Measurements from ENCODE around the gene THAP8. TPM values are rescaled to one million over a fixed set of nuclear protein-coding genes. Genes with fewer than 3 reads are reported as not detected.

Gene THAP8
- total and polyA plus RNA-seq, 3 experiments from 2014 or later = 1.3 to 8.5 (median 1.9) TPM

GRCh38 chr19:36014012-36014924, 39.8 kb downstream of the THAP8 start, which contains the start of gene ALKBH6:
Gene ALKBH6 (minus strand): TSS chr19:36014213. CDS start chr19:36013397, 816 bp downstream.
- Histone ChIP-seq H3K27me3 (ENCODE audit: insufficient read depth, low read length, poor library complexity, severe bottlenecking) (no peaks in the 10 kb centered on the region), H3K36me3 (ENCODE audit: insufficient read depth, low read length) (no peaks in the 10 kb centered on the region), H3K4me1 (ENCODE audit: insufficient read depth, low read length) (peaks cover 17% of the 10 kb centered on the region), H3K27ac (ENCODE audit: low read depth, low read length) (peak within 1 kb of the TSS; percentile 86), H3K9me3 (ENCODE audit: low read length) (no peaks in the 10 kb centered on the region), H3K4me3 (ENCODE audit: low read length) (peak within 1 kb of the TSS; percentile 83)
- peaks cover 41 to 44% (median 43%) of the 10 kb centered on the region in 3 donors for H3K4me1 Mint-ChIP-seq
- H3K27ac Mint-ChIP-seq = peak within 1 kb of the TSS; percentile 68 to 99 (median 95)
- peaks cover 0 to 10% (median 2%) of the 10 kb centered on the region in 3 donors for H3K36me3 Mint-ChIP-seq
- H3K9me3 Mint-ChIP-seq = no peaks in the 10 kb centered on the region
- peak; percentile 97 to 99 (median 99) for DNase-seq
- H3K27me3 Mint-ChIP-seq = no peaks in the 10 kb centered on the region
- ChIA-PET POLR2A (interaction anchor here (0.7 to 1.4 kb wide), 5 partner anchors 8 to 55 kb away, joined by 3 to 8 read pairs (median 4); partner anchors contain the start of gene THAP8), CTCF (interaction anchor here (0.8 to 1.4 kb wide), 4 partner anchors 39 to 114 kb away, joined by 3 to 5 read pairs (median 4); partner anchors contain the start of gene THAP8)
- H3K4me3 Mint-ChIP-seq = peak within 1 kb of the TSS; percentile 86 to 99 (median 97)

- Histone ChIP-seq H3K27me3 (ENCODE audit: insufficient read depth, low read length, poor library complexity, severe bottlenecking) (no peaks in the 10 kb centered on the region), H3K36me3 (ENCODE audit: insufficient read depth, low read length) (no peaks in the 10 kb centered on the region), H3K4me3 (ENCODE audit: low read length) (peak overlapping the region; percentile 83), H3K9me3 (ENCODE audit: low read length) (no peaks in the 10 kb centered on the region), H3K4me1 (ENCODE audit: insufficient read depth, low read length) (peaks cover 23% of the 10 kb centered on the region), H3K27ac (ENCODE audit: low read depth, low read length) (peak overlapping the region; percentile 86)
- Mint-ChIP-seq H3K36me3 (peaks cover 0 to 10% (median 2%) of the 10 kb centered on the region in 3 donors), H3K27me3 (no peaks in the 10 kb centered on the region), H3K9me3 (no peaks in the 10 kb centered on the region), H3K4me1 (peaks cover 41 to 50% (median 48%) of the 10 kb centered on the region in 3 donors), H3K4me3 (peak overlapping the region; percentile 86 to 99 (median 97)), H3K27ac (peak overlapping the region; percentile 68 to 99 (median 95))
- POLR2A ChIA-PET = interaction anchor here (0.9 to 1.4 kb wide), 4 partner anchors 7 to 55 kb away, joined by 3 to 8 read pairs (median 4); partner anchors contain the start of gene THAP8
- CTCF ChIA-PET = interaction anchor here (0.8 to 1.4 kb wide), 5 partner anchors 40 to 115 kb away, joined by 3 to 5 read pairs (median 4); partner anchors contain the start of gene THAP8
- no peak for DNase-seq
Observed at GRCh38 chr19:36013280-36014011, 40.6 kb downstream of the THAP8 start.

GRCh38 chr19:36010402-36010801, 43.7 kb downstream of the THAP8 start:
- CTCF ChIA-PET = no interaction called here
- H3K27me3 ChIP-seq (ENCODE audit: insufficient read depth, low read length, poor library complexity, severe bottlenecking) = no peaks in the 10 kb centered on the region
- DNase-seq = no peak
- H3K36me3 ChIP-seq (ENCODE audit: insufficient read depth, low read length) = no peaks in the 10 kb centered on the region
- H3K4me3 Mint-ChIP-seq = peak overlapping the region in 4 of 7 donors; percentile 12 to 92 (median 64)
- no peak overlapping the region for H3K4me3 ChIP-seq (ENCODE audit: low read length)
- no peaks in the 10 kb centered on the region for H3K9me3 Mint-ChIP-seq
- POLR2A ChIA-PET = no interaction called here
- H3K36me3 Mint-ChIP-seq = peaks cover 0 to 6% (median under 1%) of the 10 kb centered on the region in 3 donors
- no peak overlapping the region for H3K27ac ChIP-seq (ENCODE audit: low read depth, low read length)
- peaks cover 23% of the 10 kb centered on the region for H3K4me1 ChIP-seq (ENCODE audit: insufficient read depth, low read length)
- peak overlapping the region in 1 of 8 donors; percentile 95 for H3K27ac Mint-ChIP-seq
- no peaks in the 10 kb centered on the region for H3K9me3 ChIP-seq (ENCODE audit: low read length)
- no peaks in the 10 kb centered on the region for H3K27me3 Mint-ChIP-seq
- H3K4me1 Mint-ChIP-seq = peaks cover 40 to 46% (median 45%) of the 10 kb centered on the region in 3 donors

GRCh38 chr19:36009633-36010379, 44.3 kb downstream of the THAP8 start:
- Histone ChIP-seq H3K4me3 (ENCODE audit: low read length) (peak overlapping the region; percentile 15), H3K36me3 (ENCODE audit: insufficient read depth, low read length) (no peaks in the 10 kb centered on the region), H3K9me3 (ENCODE audit: low read length) (no peaks in the 10 kb centered on the region), H3K4me1 (ENCODE audit: insufficient read depth, low read length) (peaks cover 19% of the 10 kb centered on the region), H3K27me3 (ENCODE audit: insufficient read depth, low read length, poor library complexity, severe bottlenecking) (no peaks in the 10 kb centered on the region), H3K27ac (ENCODE audit: low read depth, low read length) (no peak overlapping the region)
- no peaks in the 10 kb centered on the region for H3K9me3 Mint-ChIP-seq
- H3K4me3 Mint-ChIP-seq = peak overlapping the region; percentile 23 to 92 (median 67)
- no peak for DNase-seq
- peak overlapping the region in 6 of 8 donors; percentile 28 to 95 (median 50) for H3K27ac Mint-ChIP-seq
- H3K36me3 Mint-ChIP-seq = peaks cover 0 to 8% (median 4%) of the 10 kb centered on the region in 3 donors
- H3K4me1 Mint-ChIP-seq = peaks cover 34 to 40% (median 39%) of the 10 kb centered on the region in 3 donors
- CTCF ChIA-PET = interaction anchor here (0.7 to 1.5 kb wide), 3 partner anchors 9 to 601 kb away, joined by 3 to 4 read pairs (median 4); no protein-coding TSS in a partner anchor
- H3K27me3 Mint-ChIP-seq = no peaks in the 10 kb centered on the region
- POLR2A ChIA-PET = no interaction called here

GRCh38 chr19:36009220-36009619, 44.9 kb downstream of the THAP8 start:
- no peak overlapping the region for H3K27ac ChIP-seq (ENCODE audit: low read depth, low read length)
- peak overlapping the region in 2 of 8 donors; percentile 45 to 57 for H3K27ac Mint-ChIP-seq
- no peaks in the 10 kb centered on the region for H3K27me3 Mint-ChIP-seq
- peak overlapping the region; percentile 15 for H3K4me3 ChIP-seq (ENCODE audit: low read length)
- peaks cover 16% of the 10 kb centered on the region for H3K4me1 ChIP-seq (ENCODE audit: insufficient read depth, low read length)
- H3K36me3 Mint-ChIP-seq = peaks cover 0 to 8% (median 4%) of the 10 kb centered on the region in 3 donors
- peaks cover 28 to 34% (median 33%) of the 10 kb centered on the region in 3 donors for H3K4me1 Mint-ChIP-seq
- no peaks in the 10 kb centered on the region for H3K9me3 Mint-ChIP-seq
- H3K4me3 Mint-ChIP-seq = peak overlapping the region; percentile 23 to 92 (median 67)
- ChIA-PET POLR2A (interaction anchor here (0.6 kb wide), 1 partner anchor 53 kb away, joined by 3 read pairs; no protein-coding TSS in a partner anchor), CTCF (interaction anchor here (0.7 to 1.5 kb wide), 3 partner anchors 9 to 601 kb away, joined by 3 to 4 read pairs (median 4); no protein-coding TSS in a partner anchor)
- H3K36me3 ChIP-seq (ENCODE audit: insufficient read depth, low read length) = no peaks in the 10 kb centered on the region
- peak in 4 of 5 donors; percentile 18 to 51 (median 26) for DNase-seq
- H3K27me3 ChIP-seq (ENCODE audit: insufficient read depth, low read length, poor library complexity, severe bottlenecking) = no peaks in the 10 kb centered on the region
- no peaks in the 10 kb centered on the region for H3K9me3 ChIP-seq (ENCODE audit: low read length)

- peaks cover 13% of the 10 kb centered on the region for H3K4me1 ChIP-seq (ENCODE audit: insufficient read depth, low read length)
- no peaks in the 10 kb centered on the region for H3K36me3 ChIP-seq (ENCODE audit: insufficient read depth, low read length)
- no peaks in the 10 kb centered on the region for H3K27me3 ChIP-seq (ENCODE audit: insufficient read depth, low read length, poor library complexity, severe bottlenecking)
- Mint-ChIP-seq H3K27me3 (no peaks in the 10 kb centered on the region), H3K4me3 (peak within 1 kb of the TSS; percentile 60 to 92 (median 73)), H3K27ac (peak within 1 kb of the TSS in 5 of 8 donors; percentile 28 to 57 (median 45)), H3K4me1 (peaks cover 20 to 27% (median 25%) of the 10 kb centered on the region in 3 donors), H3K9me3 (no peaks in the 10 kb centered on the region), H3K36me3 (peaks cover 0 to 5% (median 4%) of the 10 kb centered on the region in 3 donors)
- peak within 1 kb of the TSS; percentile 15 for H3K4me3 ChIP-seq (ENCODE audit: low read length)
- POLR2A ChIA-PET = interaction anchor here (0.6 kb wide), 1 partner anchor 52 kb away, joined by 3 read pairs; no protein-coding TSS in a partner anchor
- CTCF ChIA-PET = interaction anchor here (1.3 to 1.5 kb wide), 2 partner anchors 10 to 50 kb away, joined by 4 read pairs; no protein-coding TSS in a partner anchor
- no peaks in the 10 kb centered on the region for H3K9me3 ChIP-seq (ENCODE audit: low read length)
- no peak within 1 kb of the TSS for H3K27ac ChIP-seq (ENCODE audit: low read depth, low read length)
- no peak for DNase-seq
Observed at GRCh38 chr19:36008336-36008978, 45.6 kb downstream of the THAP8 start, which contains the start of gene SYNE4. Gene SYNE4 (minus strand): TSS chr19:36008813. CDS start chr19:36008681, 132 bp downstream.
